H1 (cell line): ENCODE data around the gene BCKDHB. TPM values are rescaled to one million over a fixed set of nuclear protein-coding genes. Genes with fewer than 3 reads are reported as not detected.

Experiments
- CTCF ChIA-PET: fragments of 300-600 bp; sonication (Branson Sonifier 250); formaldehyde crosslinking; loops from one replicate; lab custom pipeline; 2021; ENCODE audit not compliant: partially characterized antibody; lab: Charles Lee
- POLR2A ChIA-PET: fragments of 300-600 bp; sonication (Branson Sonifier 250); formaldehyde crosslinking; loops from one replicate; lab custom pipeline; 2021; ENCODE audit warnings: inconsistent platforms; ENCODE audit not compliant: partially characterized antibody; lab: Charles Lee
- DNase-seq, 2 experiments: peaks; one replicate each; pipeline versions ENCODE4 v3.0.0 to v3.0.0-alpha.2; 2010 to 2022; ENCODE audit warnings: low spot score in 2 of 2, low read depth in 1 of 2, mixed read lengths in 1 of 2
- FAIRE-seq: peaks from 2 replicates; lab custom pipeline; 2011; peaks lifted over from hg19 to GRCh38; lab: Jason Lieb, UNC
- H2AFZ ChIP-seq: 2 replicates; pipeline ENCODE4 v1.8.1; 2012; ENCODE audit warnings: low read length, inconsistent platforms
- H2AK5ac ChIP-seq: 2 replicates; pipeline ENCODE4 v1.6.1; 2013; ENCODE audit warnings: low read depth, low read length
- H2BK120ac ChIP-seq: replicated peaks from 2 replicates; pipeline ENCODE3; 2013; ENCODE audit warnings: low read depth, low read length, inconsistent platforms
- H2BK12ac ChIP-seq: 2 replicates; pipeline ENCODE4 v1.6.1; 2013; ENCODE audit warnings: low read depth, low read length
- H2BK15ac ChIP-seq: 2 replicates; pipeline ENCODE4 v1.6.1; 2013; ENCODE audit warnings: low read length
- H2BK20ac ChIP-seq: 2 replicates; pipeline ENCODE4 v1.6.1; 2013; ENCODE audit warnings: low read length
- H2BK5ac ChIP-seq: 2 replicates; pipeline ENCODE4 v1.6.1; 2013; ENCODE audit warnings: low read depth, low read length
- H3K14ac ChIP-seq: 2 replicates; pipeline ENCODE4 v1.6.1; 2013; ENCODE audit warnings: inconsistent platforms; ENCODE audit not compliant: insufficient read length
- H3K18ac ChIP-seq: 2 replicates; pipeline ENCODE4 v1.6.1; 2013; ENCODE audit warnings: low read length; ENCODE audit errors: extremely low read depth
- H3K23ac ChIP-seq: 2 replicates; pipeline ENCODE4 v1.6.1; 2013; ENCODE audit warnings: inconsistent platforms; ENCODE audit not compliant: insufficient read length
- H3K23me2 ChIP-seq: 2 replicates; pipeline ENCODE4 v1.6.1; 2013; ENCODE audit warnings: low read depth, low read length
- H3K27ac ChIP-seq: 2 replicates; pipeline ENCODE4 v1.6.1; 2011; ENCODE audit warnings: low read depth, low read length, inconsistent platforms
- H3K27me3 ChIP-seq, 4 experiments: replicated peaks in 1 of 4; 1 replicate in 1 of 4; 2 replicates in 3 of 4; pipeline versions ENCODE4 v1.6.1 to v1.8.1; 2011 to 2013; ENCODE audit warnings: low read length in 3 of 4, mild to moderate bottlenecking in 3 of 4, inconsistent platforms in 2 of 4, mixed read lengths in 2 of 4, moderate library complexity in 1 of 4; ENCODE audit not compliant: control insufficient read depth in 3 of 4, insufficient read depth in 3 of 4; ENCODE audit errors: extremely low read depth in 1 of 4
- H3K36me3 ChIP-seq, 4 experiments: 2 replicates each; pipeline versions ENCODE4 v1.6.1 to v1.8.1; 2011 to 2013; ENCODE audit warnings: mild to moderate bottlenecking in 4 of 4, low read length in 3 of 4, moderate library complexity in 2 of 4, control low read depth in 1 of 4, inconsistent platforms in 1 of 4; ENCODE audit not compliant: insufficient read depth in 4 of 4, control insufficient read depth in 2 of 4
- H3K4ac ChIP-seq: replicated peaks from 2 replicates; pipeline ENCODE3; 2013; ENCODE audit warnings: low read length, low read depth, mixed read lengths, inconsistent platforms; ENCODE audit not compliant: insufficient read length
- H3K4me1 ChIP-seq, 4 experiments: replicated peaks in 1 of 4; 1 replicate in 1 of 4; 2 replicates in 3 of 4; pipeline versions ENCODE4 v1.6.1 to v1.8.1; 2011 to 2013; ENCODE audit warnings: low read length in 3 of 4, inconsistent platforms in 2 of 4, mixed read lengths in 1 of 4; ENCODE audit not compliant: insufficient read depth in 4 of 4, control insufficient read depth in 3 of 4
- H3K4me2 ChIP-seq, 2 experiments: 2 replicates each; pipeline versions ENCODE4 v1.6.1 to v1.8.1; 2011 to 2013; ENCODE audit warnings: low read depth in 2 of 2, low read length in 2 of 2, control low read depth in 1 of 2, inconsistent platforms in 1 of 2, mild to moderate bottlenecking in 1 of 2; ENCODE audit not compliant: insufficient read depth in 1 of 2
- H3K4me3 ChIP-seq, 4 experiments: fragments of 200-600, 300-600 bp in 1 of 4; sonication (generic), shearing (Covaris generic), sonication (Bioruptor Twin) in 1 of 4; 2 replicates each; pipeline versions ENCODE4 v1.5.1 to v1.8.1; 2011 to 2016; ENCODE audit warnings: low read length in 4 of 4, low read depth in 3 of 4, control low read depth in 2 of 4, inconsistent platforms in 2 of 4, mild to moderate bottlenecking in 2 of 4, mixed read lengths in 1 of 4, moderate library complexity in 1 of 4; ENCODE audit not compliant: insufficient read depth in 2 of 4; ENCODE audit errors: extremely low read depth in 1 of 4
- H3K56ac ChIP-seq: replicated peaks from 2 replicates; pipeline ENCODE3; 2013; ENCODE audit warnings: low read depth, mild to moderate bottlenecking, mixed read lengths, low read length, inconsistent platforms; ENCODE audit not compliant: insufficient read length
- H3K79me1 ChIP-seq: 2 replicates; pipeline ENCODE4 v1.6.1; 2013; ENCODE audit warnings: low read depth, low read length, control low read depth
- H3K79me2 ChIP-seq, 2 experiments: 2 replicates each; pipeline versions ENCODE4 v1.6.1 to v1.8.1; 2012 to 2013; ENCODE audit warnings: low read length in 2 of 2, mild to moderate bottlenecking in 2 of 2, inconsistent platforms in 1 of 2; ENCODE audit not compliant: insufficient read depth in 2 of 2, control insufficient read depth in 1 of 2
- H3K9ac ChIP-seq, 4 experiments: replicated peaks in 1 of 4; 1 replicate in 1 of 4; 2 replicates in 3 of 4; pipeline versions ENCODE4 v1.6.1 to v1.8.1; 2011 to 2013; ENCODE audit warnings: low read depth in 3 of 4, low read length in 3 of 4, control low read depth in 2 of 4, mild to moderate bottlenecking in 2 of 4, moderate library complexity in 2 of 4, inconsistent platforms in 1 of 4; ENCODE audit errors: extremely low read depth in 1 of 4
- H3K9me3 ChIP-seq, 2 experiments: 2 replicates each; pipeline versions ENCODE4 v1.6.1 to v1.8.1; 2012 to 2013; ENCODE audit warnings: mild to moderate bottlenecking in 2 of 2, moderate library complexity in 2 of 2, control low read depth in 1 of 2, inconsistent platforms in 1 of 2, low read depth in 1 of 2, low read length in 1 of 2, mixed read lengths in 1 of 2; ENCODE audit not compliant: insufficient read depth in 2 of 2
- H4K20me1 ChIP-seq, 2 experiments: replicated peaks in 1 of 2; 2 replicates each; pipeline versions ENCODE3 to v1.8.1; 2011 to 2013; ENCODE audit warnings: inconsistent platforms in 2 of 2, low read length in 2 of 2, mild to moderate bottlenecking in 1 of 2; ENCODE audit not compliant: insufficient read depth in 2 of 2, control insufficient read depth in 1 of 2
- H4K5ac ChIP-seq: 2 replicates; pipeline ENCODE4 v1.6.1; 2013; ENCODE audit warnings: low read length, low read depth, mixed read lengths, inconsistent platforms; ENCODE audit not compliant: insufficient read length
- H4K8ac ChIP-seq: 2 replicates; pipeline ENCODE4 v1.8.0; 2013; ENCODE audit warnings: mild to moderate bottlenecking, moderate library complexity, low read length, inconsistent platforms; ENCODE audit not compliant: insufficient read depth; ENCODE audit errors: extremely low read depth
- H4K91ac ChIP-seq: replicated peaks from 2 replicates; pipeline ENCODE3; 2013; ENCODE audit warnings: low read length, mixed read lengths, inconsistent platforms; ENCODE audit not compliant: insufficient read length
- CHD1 ChIP-seq: IDR thresholded peaks from 2 replicates; pipeline ENCODE4 v1.6.1; 2012; ENCODE audit warnings: low read depth, low read length, improper control_type of control experiment
- CHD2 ChIP-seq: IDR thresholded peaks from 2 replicates; pipeline ENCODE4 v1.6.1; 2012; ENCODE audit warnings: low read length, improper control_type of control experiment
- MAFK ChIP-seq: IDR thresholded peaks from 2 replicates; pipeline ENCODE4 v1.6.1; 2012; ENCODE audit warnings: low read depth, mild to moderate bottlenecking, improper control_type of control experiment, low read length
- SRF ChIP-seq: IDR thresholded peaks from 2 replicates; pipeline ENCODE4 v1.6.1; 2011; ENCODE audit warnings: mild to moderate bottlenecking, low read depth, low read length, moderate library complexity
- TAF1 ChIP-seq: IDR thresholded peaks from 2 replicates; pipeline ENCODE4 v1.6.1; 2011; ENCODE audit warnings: mild to moderate bottlenecking, low read depth, low read length
- TAF7 ChIP-seq: optimal IDR thresholded peaks from 2 replicates; pipeline ENCODE3; 2011; ENCODE audit warnings: low read depth, mild to moderate bottlenecking, inconsistent platforms, low read length, moderate library complexity, borderline replicate concordance
- WGBS, 2 experiments: shearing (Covaris generic) in 1 of 2; methylation state at CpG; one replicate each; pipeline versions ENCODE4 v1.1.6 to v1.1.7; 2013 to 2015; ENCODE audit warnings: low lambda C conversion rate in 2 of 2, mixed read lengths in 2 of 2, inconsistent platforms in 1 of 2, low coverage in 1 of 2, missing lambda C conversion rate in 1 of 2; ENCODE audit not compliant: insufficient replicate concordance in 2 of 2, insufficient coverage in 1 of 2, insufficient read length in 1 of 2; ENCODE audit errors: extremely low coverage in 1 of 2, missing lambda C conversion rate in 1 of 2; 5-methylcytosine and 5-hydroxymethylcytosine counted together
- polyA plus RNA-seq, 7 experiments: library from polyadenylated mRNA; depleted of rRNA in 3 of 7; stranded (reverse) in 5 of 7; unstranded in 2 of 7; fragments of >200 nt in 5 of 7; fragments of 200-250 nt in 2 of 7; gene quantifications; 1 replicate in 5 of 7; 2 replicates in 1 of 7; 4 replicates in 1 of 7; pipeline versions ENCODE4 v1.2.1 to v1.2.3, GENCODE V29; 2011 to 2013; ENCODE audit warnings: missing spikeins in 2 of 7, mixed read lengths in 2 of 7
- total RNA-seq: library from RNA; stranded (reverse); fragmentation: NEBNext Ultra II Directional; extraction: Animal tissue kit (Norgen Biotek cat#: 25700); gene quantifications from 2 replicates; pipeline ENCODE4 v1.2.1, GENCODE V29; 2021

The BCKDHB gene
- total and polyA plus RNA-seq, 2 of the 8 experiments (the other 6 are each of a cell fraction or from before 2014, with no cell fraction given) = 22.1 to 30.8 TPM

GRCh38 chr6:80314531-80314930, 208.1 kb downstream of the BCKDHB start:
- Histone ChIP-seq H3K27ac (no peak overlapping the region; the same call in 1 of the 2 replicates), H3K27me3 (no peaks in the 10 kb centered on the region), H2BK12ac (no peak overlapping the region), H2AFZ (no peak overlapping the region), H2AK5ac (no peak overlapping the region), H3K23ac (no peak overlapping the region), H3K4ac (no peak overlapping the region), H3K36me3 (no peaks in the 10 kb centered on the region), H2BK20ac (no peak overlapping the region), H4K91ac (no peak overlapping the region), H3K79me1 (no peaks in the 10 kb centered on the region), H2BK120ac (no peak overlapping the region), H3K18ac (no peak overlapping the region; the same call in 1 of the 2 replicates), H3K4me1 (no peaks in the 10 kb centered on the region), H3K23me2 (no peaks in the 10 kb centered on the region), H2BK5ac (peak overlapping the region; percentile 44; the same call in 1 of the 2 replicates), H3K9ac (no peak overlapping the region), H3K4me3 (no peak overlapping the region), H3K4me2 (no peak overlapping the region), H4K20me1 (no peaks in the 10 kb centered on the region), H3K56ac (no peak overlapping the region), H2BK15ac (no peak overlapping the region), H3K14ac (no peak overlapping the region), H3K79me2 (no peaks in the 10 kb centered on the region), H3K9me3 (no peaks in the 10 kb centered on the region), H4K5ac (no peak overlapping the region), H4K8ac (no peak overlapping the region)
- CTCF ChIA-PET = interaction anchor here (0.7 to 1.4 kb wide), 3 partner anchors 10 to 283 kb away, joined by 3 to 6 read pairs (median 3); no protein-coding TSS in a partner anchor
- DNase-seq = no peak
- 94% methylated on average over 13 of the region's 13 CpGs; no CpG with 5 or more reads in 1 of the 2 experiments for whole genome bisulfite sequencing, 2 experiments
- TF ChIP-seq TAF1 (no peak), MAFK (peak; percentile 78), TAF7 (no peak), CHD1 (no peak), SRF (no peak), CHD2 (no peak)
- POLR2A ChIA-PET = no interaction called here
- FAIRE-seq = no peak
